HepG2 (cell line): ENCODE data around the gene SPRYD3. TPM values are rescaled to one million over a fixed set of nuclear protein-coding genes. Genes with fewer than 3 reads are reported as not detected.
A peak's percentile ranks its signal among the peaks of the same experiment; 100 is the strongest.

Experiments
- CBX1 ChIP-seq: IDR thresholded peaks from one replicate; pipeline ENCODE4 v1.6.1; 2016; ENCODE audit warnings: antibody characterized with exemption, low read depth
- CHD4 ChIP-seq: fragments of 200-600 bp; sonication (generic); IDR thresholded peaks from 2 replicates; pipeline ENCODE4 v1.7.0; 2017; ENCODE audit warnings: mild to moderate bottlenecking, low read length, borderline replicate concordance
- DNMT3B ChIP-seq: conservative IDR thresholded peaks from 2 replicates; pipeline ENCODE4 v1.6.1; 2016; ENCODE audit warnings: missing biosample characterization, control low read depth
- EED ChIP-seq: sonication (generic); formaldehyde crosslinking; IDR thresholded peaks from 2 replicates; pipeline ENCODE4 v1.5.0; 2020; ENCODE audit warnings: mild to moderate bottlenecking, missing genetic modification reagents
- ISL2 ChIP-seq: sonication (generic); formaldehyde crosslinking; IDR thresholded peaks from 2 replicates; pipeline ENCODE4 v1.5.0; 2020; ENCODE audit warnings: missing genetic modification reagents
- KLF12 ChIP-seq: sonication (generic); formaldehyde crosslinking; IDR thresholded peaks from 2 replicates; pipeline ENCODE4 v1.4.0; 2020; ENCODE audit warnings: missing genetic modification reagents, borderline replicate concordance
- MEF2D ChIP-seq: sonication (generic); formaldehyde crosslinking; IDR thresholded peaks from 2 replicates; pipeline ENCODE4 v1.5.1; 2020; ENCODE audit warnings: mild to moderate bottlenecking, missing genetic modification reagents
- MTA3 ChIP-seq: sonication (generic); formaldehyde crosslinking; IDR thresholded peaks from 2 replicates; pipeline ENCODE4 v1.4.0; 2020; ENCODE audit warnings: missing genetic modification reagents
- NRL ChIP-seq: sonication (generic); formaldehyde crosslinking; IDR thresholded peaks from 2 replicates; pipeline ENCODE4 v1.5.0; 2020; ENCODE audit warnings: missing genetic modification reagents, mild to moderate bottlenecking, moderate library complexity, borderline replicate concordance
- RCOR2 ChIP-seq: IDR thresholded peaks from 2 replicates; pipeline ENCODE4 v1.6.1; 2016; ENCODE audit warnings: missing biosample characterization, missing genetic modification reagents
- SIN3A ChIP-seq: IDR thresholded peaks from 2 replicates; pipeline ENCODE4 v1.6.1; 2011; ENCODE audit warnings: low read depth, mild to moderate bottlenecking, control low read depth, low read length, borderline replicate concordance
- STAG1 ChIP-seq: sonication (generic); formaldehyde crosslinking; IDR thresholded peaks from 2 replicates; pipeline ENCODE4 v1.4.0; 2020; ENCODE audit warnings: missing genetic modification reagents
- YEATS2 ChIP-seq: sonication (generic); formaldehyde crosslinking; IDR thresholded peaks from 2 replicates; pipeline ENCODE4 v1.4.0; 2020; ENCODE audit warnings: missing genetic modification reagents, borderline replicate concordance
- ZBTB42 ChIP-seq: sonication (generic); formaldehyde crosslinking; IDR thresholded peaks from 2 replicates; pipeline ENCODE4 v1.5.0; 2020; ENCODE audit warnings: mild to moderate bottlenecking, missing genetic modification reagents
- ZMYM2 ChIP-seq: sonication (generic); formaldehyde crosslinking; IDR thresholded peaks from 2 replicates; pipeline ENCODE4 v1.8.0; 2022; ENCODE audit warnings: mild to moderate bottlenecking, missing genetic modification reagents
- ZNF260 ChIP-seq: sonication (generic); formaldehyde crosslinking; IDR thresholded peaks from 2 replicates; pipeline ENCODE4 v1.4.0; 2020; ENCODE audit warnings: missing genetic modification reagents, low read depth, mild to moderate bottlenecking, borderline replicate concordance
- ZNF274 ChIP-seq: sonication (generic); formaldehyde crosslinking; IDR thresholded peaks from 2 replicates; pipeline ENCODE4 v1.5.1; 2020; ENCODE audit warnings: mild to moderate bottlenecking, missing genetic modification reagents
- ZNF326 ChIP-seq: sonication (generic); formaldehyde crosslinking; IDR thresholded peaks from 2 replicates; pipeline ENCODE4 v1.4.0; 2020; ENCODE audit warnings: missing genetic modification reagents, borderline replicate concordance
- polyA plus RNA-seq, 8 experiments: library from polyadenylated mRNA; depleted of rRNA in 3 of 8; stranded (reverse) in 7 of 8; unstranded in 1 of 8; fragments of >200 nt; fragmentation: Illumina TruSeq in 4 of 8; extraction: Trizol in 4 of 8; gene quantifications; 2 replicates each; pipeline versions ENCODE4 v1.2.1 to v1.2.3, GENCODE V29; 2011 to 2016; ENCODE audit warnings: low read depth in 4 of 8, missing spikeins in 1 of 8, mixed read lengths in 1 of 8; ENCODE audit not compliant: insufficient read depth in 1 of 8
- total RNA-seq, 5 experiments: library from RNA; depleted of rRNA; stranded (reverse); fragments of >200 nt; fragmentation: Illumina TruSeq; extraction: Trizol; gene quantifications; 2 replicates each; pipeline ENCODE4 v1.2.3, GENCODE V29; 2016; ENCODE audit warnings: low read depth in 1 of 5
- TF ChIP-seq, protein P1 (sequence below): sonication (generic); formaldehyde crosslinking; IDR thresholded peaks from 2 replicates; pipeline ENCODE4 v1.4.0; 2020; ENCODE audit warnings: missing genetic modification reagents, borderline replicate concordance
- TF ChIP-seq, protein P2 (sequence below): sonication (generic); formaldehyde crosslinking; IDR thresholded peaks from 2 replicates; pipeline ENCODE4 v1.4.0; 2020; ENCODE audit warnings: missing genetic modification reagents, borderline replicate concordance
- TF ChIP-seq, protein P3 (sequence below): sonication (generic); formaldehyde crosslinking; IDR thresholded peaks from 2 replicates; pipeline ENCODE4 v1.8.1; 2023; ENCODE audit warnings: mild to moderate bottlenecking, missing genetic modification reagents, borderline replicate concordance
- TF ChIP-seq, protein P4 (sequence below): sonication (generic); formaldehyde crosslinking; IDR thresholded peaks from 2 replicates; pipeline ENCODE4 v1.4.0; 2020; ENCODE audit warnings: mild to moderate bottlenecking, missing genetic modification reagents, borderline replicate concordance

The SPRYD3 gene
- total and polyA plus RNA-seq, 2 of the 13 experiments (the other 11 are each of a cell fraction or from before 2014, with no cell fraction given): 9.0 to 9.2 TPM

DNA sequence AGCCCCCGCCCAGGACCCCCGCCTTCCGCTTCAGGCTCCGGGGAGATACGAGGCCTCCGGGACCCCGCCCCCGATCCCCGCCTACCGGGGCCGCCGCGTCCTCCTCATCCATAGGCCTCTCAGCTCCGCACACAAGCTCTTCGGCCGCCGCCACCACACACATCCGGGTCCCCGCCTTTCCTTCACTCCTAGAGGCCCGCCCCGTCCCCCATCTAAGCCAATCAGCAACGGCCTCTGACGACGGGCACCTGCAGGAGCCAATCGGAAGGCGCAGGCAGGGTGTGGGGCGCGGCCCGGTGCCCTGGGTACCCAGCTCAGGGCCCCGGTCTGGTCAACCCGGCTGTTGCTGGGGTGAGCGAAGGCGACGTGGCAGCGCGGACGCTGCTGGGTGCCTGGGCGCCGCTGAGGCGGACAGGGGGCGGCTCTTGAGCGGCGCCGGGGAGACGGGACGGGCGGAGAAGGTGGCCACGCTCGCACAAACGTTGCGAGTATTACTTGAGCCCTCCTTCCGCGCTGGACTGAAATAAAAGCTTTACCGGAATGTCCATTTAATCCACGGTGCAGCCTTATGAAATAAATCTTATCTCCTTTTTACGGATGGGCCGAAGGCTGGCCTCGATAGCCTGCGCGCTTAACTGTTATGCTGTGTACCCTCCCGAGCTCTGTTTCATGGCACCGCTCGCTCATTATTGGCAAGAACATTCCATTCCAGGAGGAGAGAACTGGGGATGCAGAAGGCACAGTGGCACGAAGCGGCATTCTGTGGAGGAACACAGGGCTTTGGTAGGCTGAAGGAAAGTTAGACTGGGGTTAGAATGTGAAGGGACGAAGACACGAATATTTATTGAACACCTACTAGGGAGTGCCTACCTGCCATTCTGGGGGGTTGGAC is at the start of gene SPRYD3 (continued):
- TF ChIP-seq MTA3 (CRISPR knock-in tag) (no peak), EED (no peak), DNMT3B (CRISPR knock-in tag) (no peak), RCOR2 (CRISPR knock-in tag) (no peak), KLF12 (CRISPR knock-in tag) (no peak), NRL (CRISPR knock-in tag) (0 out of 2 replicates have a peak, but pooled peaks have one; percentile 9), MEF2D (CRISPR knock-in tag) (no peak), STAG1 (CRISPR knock-in tag) (0 out of 2 replicates have a peak, but pooled peaks have one; percentile 4), ZNF326 (no peak), SIN3A (0 out of 2 replicates have a peak, but pooled peaks have one; percentile 24), ZNF274 (CRISPR knock-in tag) (no peak; the same call in none of the 2 replicates), CBX1 (peak; percentile 52), ZNF260 (CRISPR knock-in tag) (no peak), YEATS2 (CRISPR knock-in tag) (peak; percentile 82), ZMYM2 (no peak), ZBTB42 (CRISPR knock-in tag) (0 out of 2 replicates have a peak, but pooled peaks have one; percentile 27), CHD4 (no peak), ISL2 (CRISPR knock-in tag) (no peak)
- TF ChIP-seq, protein P1, sequence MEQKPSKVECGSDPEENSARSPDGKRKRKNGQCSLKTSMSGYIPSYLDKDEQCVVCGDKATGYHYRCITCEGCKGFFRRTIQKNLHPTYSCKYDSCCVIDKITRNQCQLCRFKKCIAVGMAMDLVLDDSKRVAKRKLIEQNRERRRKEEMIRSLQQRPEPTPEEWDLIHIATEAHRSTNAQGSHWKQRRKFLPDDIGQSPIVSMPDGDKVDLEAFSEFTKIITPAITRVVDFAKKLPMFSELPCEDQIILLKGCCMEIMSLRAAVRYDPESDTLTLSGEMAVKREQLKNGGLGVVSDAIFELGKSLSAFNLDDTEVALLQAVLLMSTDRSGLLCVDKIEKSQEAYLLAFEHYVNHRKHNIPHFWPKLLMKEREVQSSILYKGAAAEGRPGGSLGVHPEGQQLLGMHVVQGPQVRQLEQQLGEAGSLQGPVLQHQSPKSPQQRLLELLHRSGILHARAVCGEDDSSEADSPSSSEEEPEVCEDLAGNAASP: peak; percentile 46; the same call in 1 of the 2 replicates
- TF ChIP-seq, protein P2, sequence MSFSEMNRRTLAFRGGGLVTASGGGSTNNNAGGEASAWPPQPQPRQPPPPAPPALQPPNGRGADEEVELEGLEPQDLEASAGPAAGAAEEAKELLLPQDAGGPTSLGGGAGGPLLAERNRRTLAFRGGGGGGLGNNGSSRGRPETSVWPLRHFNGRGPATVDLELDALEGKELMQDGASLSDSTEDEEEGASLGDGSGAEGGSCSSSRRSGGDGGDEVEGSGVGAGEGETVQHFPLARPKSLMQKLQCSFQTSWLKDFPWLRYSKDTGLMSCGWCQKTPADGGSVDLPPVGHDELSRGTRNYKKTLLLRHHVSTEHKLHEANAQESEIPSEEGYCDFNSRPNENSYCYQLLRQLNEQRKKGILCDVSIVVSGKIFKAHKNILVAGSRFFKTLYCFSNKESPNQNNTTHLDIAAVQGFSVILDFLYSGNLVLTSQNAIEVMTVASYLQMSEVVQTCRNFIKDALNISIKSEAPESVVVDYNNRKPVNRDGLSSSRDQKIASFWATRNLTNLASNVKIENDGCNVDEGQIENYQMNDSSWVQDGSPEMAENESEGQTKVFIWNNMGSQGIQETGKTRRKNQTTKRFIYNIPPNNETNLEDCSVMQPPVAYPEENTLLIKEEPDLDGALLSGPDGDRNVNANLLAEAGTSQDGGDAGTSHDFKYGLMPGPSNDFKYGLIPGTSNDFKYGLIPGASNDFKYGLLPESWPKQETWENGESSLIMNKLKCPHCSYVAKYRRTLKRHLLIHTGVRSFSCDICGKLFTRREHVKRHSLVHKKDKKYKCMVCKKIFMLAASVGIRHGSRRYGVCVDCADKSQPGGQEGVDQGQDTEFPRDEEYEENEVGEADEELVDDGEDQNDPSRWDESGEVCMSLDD: no peak
- TF ChIP-seq, protein P3, sequence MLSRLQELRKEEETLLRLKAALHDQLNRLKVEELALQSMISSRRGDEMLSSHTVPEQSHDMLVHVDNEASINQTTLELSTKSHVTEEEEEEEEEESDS (CRISPR knock-in tag): no peak
- TF ChIP-seq, protein P4, sequence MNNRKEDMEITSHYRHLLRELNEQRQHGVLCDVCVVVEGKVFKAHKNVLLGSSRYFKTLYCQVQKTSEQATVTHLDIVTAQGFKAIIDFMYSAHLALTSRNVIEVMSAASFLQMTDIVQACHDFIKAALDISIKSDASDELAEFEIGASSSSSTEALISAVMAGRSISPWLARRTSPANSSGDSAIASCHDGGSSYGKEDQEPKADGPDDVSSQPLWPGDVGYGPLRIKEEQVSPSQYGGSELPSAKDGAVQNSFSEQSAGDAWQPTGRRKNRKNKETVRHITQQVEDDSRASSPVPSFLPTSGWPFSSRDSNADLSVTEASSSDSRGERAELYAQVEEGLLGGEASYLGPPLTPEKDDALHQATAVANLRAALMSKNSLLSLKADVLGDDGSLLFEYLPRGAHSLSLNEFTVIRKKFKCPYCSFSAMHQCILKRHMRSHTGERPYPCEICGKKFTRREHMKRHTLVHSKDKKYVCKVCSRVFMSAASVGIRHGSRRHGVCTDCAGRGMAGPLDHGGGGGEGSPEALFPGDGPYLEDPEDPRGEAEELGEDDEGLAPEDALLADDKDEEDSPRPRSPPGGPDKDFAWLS (CRISPR knock-in tag): no peak
